ENCODE data around the gene PITPNM3.
"Not testable (repeated sequence)": the region's sequence is repeated elsewhere in the genome, so short reads cannot be mapped to it uniquely, and the experiment has no call there.

The PITPNM3 gene

DNA sequence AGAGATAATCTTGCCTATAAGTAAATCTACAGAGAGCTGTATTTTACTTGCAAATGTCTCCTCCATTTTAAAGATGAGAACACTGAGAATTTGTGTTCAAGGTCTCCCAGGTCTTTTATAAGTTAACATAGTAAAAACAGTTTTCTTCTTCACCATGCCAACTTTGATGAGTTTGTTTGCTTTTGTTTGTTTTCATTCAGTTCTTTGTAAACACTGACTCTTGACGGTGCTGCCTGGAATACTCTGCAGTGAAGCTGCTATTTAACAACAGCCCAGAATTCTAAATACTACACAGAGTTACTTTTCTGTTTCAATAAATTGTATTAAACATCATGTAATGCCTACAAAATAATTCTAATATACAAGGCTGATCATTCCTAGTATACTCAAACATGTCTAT, 41.4 kb upstream of the PITPNM3 start:
- Mint-ChIP-seq H3K27ac (no peak overlapping the region), H3K27me3 (ENCODE audit: low read depth) (no peaks in the 10 kb centered on the region), H3K9me3 (no peaks in the 10 kb centered on the region), H3K36me3 (ENCODE audit: low read depth) (peaks cover 77% of the 10 kb centered on the region), H3K4me1 (peaks cover 13% of the 10 kb centered on the region), H3K4me3 (no peak overlapping the region)
- TF ChIP-seq, protein P1, sequence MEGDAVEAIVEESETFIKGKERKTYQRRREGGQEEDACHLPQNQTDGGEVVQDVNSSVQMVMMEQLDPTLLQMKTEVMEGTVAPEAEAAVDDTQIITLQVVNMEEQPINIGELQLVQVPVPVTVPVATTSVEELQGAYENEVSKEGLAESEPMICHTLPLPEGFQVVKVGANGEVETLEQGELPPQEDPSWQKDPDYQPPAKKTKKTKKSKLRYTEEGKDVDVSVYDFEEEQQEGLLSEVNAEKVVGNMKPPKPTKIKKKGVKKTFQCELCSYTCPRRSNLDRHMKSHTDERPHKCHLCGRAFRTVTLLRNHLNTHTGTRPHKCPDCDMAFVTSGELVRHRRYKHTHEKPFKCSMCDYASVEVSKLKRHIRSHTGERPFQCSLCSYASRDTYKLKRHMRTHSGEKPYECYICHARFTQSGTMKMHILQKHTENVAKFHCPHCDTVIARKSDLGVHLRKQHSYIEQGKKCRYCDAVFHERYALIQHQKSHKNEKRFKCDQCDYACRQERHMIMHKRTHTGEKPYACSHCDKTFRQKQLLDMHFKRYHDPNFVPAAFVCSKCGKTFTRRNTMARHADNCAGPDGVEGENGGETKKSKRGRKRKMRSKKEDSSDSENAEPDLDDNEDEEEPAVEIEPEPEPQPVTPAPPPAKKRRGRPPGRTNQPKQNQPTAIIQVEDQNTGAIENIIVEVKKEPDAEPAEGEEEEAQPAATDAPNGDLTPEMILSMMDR (IDR thresholded peaks at IDR 0.05; ENCODE audit: unreplicated experiment in 3 of 3) = no peak

- Mint-ChIP-seq H3K4me3 (no peak overlapping the region), H3K27ac (no peak overlapping the region), H3K27me3 (ENCODE audit: low read depth) (no peaks in the 10 kb centered on the region), H3K9me3 (no peaks in the 10 kb centered on the region), H3K36me3 (ENCODE audit: low read depth) (peaks cover 77% of the 10 kb centered on the region), H3K4me1 (peaks cover 12% of the 10 kb centered on the region)
- TF ChIP-seq, protein P1 (IDR thresholded peaks at IDR 0.05; ENCODE audit: unreplicated experiment in 3 of 3) = no peak
Measured at GRCh38 chr17:6596941-6597340, 40.6 kb upstream of the PITPNM3 start.

- Mint-ChIP-seq H3K36me3 (ENCODE audit: low read depth) (peaks cover 77% of the 10 kb centered on the region), H3K9me3 (no peaks in the 10 kb centered on the region), H3K27me3 (ENCODE audit: low read depth) (no peaks in the 10 kb centered on the region), H3K4me3 (no peak overlapping the region), H3K4me1 (peaks cover 12% of the 10 kb centered on the region), H3K27ac (no peak overlapping the region)
- TF ChIP-seq, protein P1 (IDR thresholded peaks at IDR 0.05; ENCODE audit: unreplicated experiment in 3 of 3) = no peak
Measured at GRCh38 chr17:6596511-6596910, 40.2 kb upstream of the PITPNM3 start.

- H3K4me3 Mint-ChIP-seq = no peak overlapping the region
- no peaks in the 10 kb centered on the region for H3K27me3 Mint-ChIP-seq (ENCODE audit: low read depth)
- TF ChIP-seq, protein P1 (IDR thresholded peaks at IDR 0.05; ENCODE audit: unreplicated experiment in 3 of 3) = no peak
- H3K27ac Mint-ChIP-seq = no peak overlapping the region
- peaks cover 12% of the 10 kb centered on the region for H3K4me1 Mint-ChIP-seq
- peaks cover 79% of the 10 kb centered on the region for H3K36me3 Mint-ChIP-seq (ENCODE audit: low read depth)
- H3K9me3 Mint-ChIP-seq = no peaks in the 10 kb centered on the region
Measured at GRCh38 chr17:6596081-6596480, 39.7 kb upstream of the PITPNM3 start.

- not testable (repeated sequence) for H3K4me3 Mint-ChIP-seq; H3K27me3 Mint-ChIP-seq (ENCODE audit: low read depth); H3K4me1 Mint-ChIP-seq; H3K9me3 Mint-ChIP-seq; H3K27ac Mint-ChIP-seq
- peaks cover 78% of the 10 kb centered on the region for H3K36me3 Mint-ChIP-seq (ENCODE audit: low read depth)
Measured at GRCh38 chr17:6593371-6593770, 37.0 kb upstream of the PITPNM3 start.

DNA sequence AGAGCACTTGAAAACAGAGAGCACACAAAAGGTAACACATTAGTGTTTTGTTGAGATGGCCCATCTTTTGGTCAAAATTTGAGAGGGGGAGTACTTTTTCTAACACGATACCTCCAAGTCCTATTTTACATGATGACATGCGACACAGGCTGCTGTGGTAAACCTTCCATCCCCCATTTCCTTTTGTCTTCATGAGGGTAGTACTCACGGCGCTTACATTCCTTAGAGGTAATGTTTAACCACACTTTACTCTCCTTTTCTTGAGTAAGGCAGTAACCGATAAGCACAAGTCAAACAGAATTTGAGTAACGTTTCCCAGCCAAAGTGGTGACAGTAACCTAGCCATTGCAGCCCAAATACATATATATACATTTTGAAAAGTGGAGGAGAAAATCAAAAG, 35.8 kb upstream of the PITPNM3 start:
- peak overlapping the region; percentile 86 to 97 (median 93) for H3K27ac Mint-ChIP-seq
- H3K27me3 Mint-ChIP-seq (ENCODE audit: low read depth) = no peaks in the 10 kb centered on the region
- H3K4me1 Mint-ChIP-seq = peaks cover 6% of the 10 kb centered on the region
- no peaks in the 10 kb centered on the region for H3K9me3 Mint-ChIP-seq
- TF ChIP-seq, protein P1 (IDR thresholded peaks at IDR 0.05; ENCODE audit: unreplicated experiment in 3 of 3) = no peak
- no peak overlapping the region for H3K4me3 Mint-ChIP-seq
- H3K36me3 Mint-ChIP-seq (ENCODE audit: low read depth) = peaks cover 86% of the 10 kb centered on the region

Data from nephron (organoid).